Kidney glomerular epithelial cell (primary cell): ENCODE results near the gene C17orf58.
A peak's percentile ranks its signal among the peaks of the same experiment; 100 is the strongest.
"Not testable (repeated sequence)": the region's sequence is repeated elsewhere in the genome, so short reads cannot be mapped to it uniquely, and the experiment has no call there.

Experiments used
- DNase-seq: peaks from one replicate; lab custom pipeline; 2025; lab: John Stamatoyannopoulos, UW

The C17orf58 gene

GRCh38 chr17:68004201-68004600 lies 7.9 kb upstream of the C17orf58 start:
- no peak for DNase-seq

GRCh38 chr17:67999291-67999911 lies 3.1 kb upstream of the C17orf58 start:
- no peak for DNase-seq

GRCh38 chr17:67998466-67998865 lies 2.2 kb upstream of the C17orf58 start:
- no peak for DNase-seq

- no peak for DNase-seq
These were observed 552 bp downstream of the C17orf58 start for GRCh38 chr17:67995570-67996263.

- peak; percentile 70 for DNase-seq
These were observed 1.3 kb downstream of the C17orf58 start for GRCh38 chr17:67994817-67995569.

- no peak for DNase-seq
These were observed 2.3 kb downstream of the C17orf58 start for GRCh38 chr17:67993998-67994361.

GRCh38 chr17:67993153-67993997 lies 2.9 kb downstream of the C17orf58 start:
- peak; percentile 57 for DNase-seq

- peak; percentile 37 for DNase-seq
These were observed 3.6 kb downstream of the C17orf58 start for GRCh38 chr17:67992548-67993152.

- DNase-seq: no peak
These were observed 5.4 kb downstream of the C17orf58 start for GRCh38 chr17:67990909-67991308.

GRCh38 chr17:67983383-67983688 lies 12.9 kb downstream of the C17orf58 start:
- no peak for DNase-seq

- no peak for DNase-seq
These were observed 13.4 kb downstream of the C17orf58 start for GRCh38 chr17:67982686-67983382.

GRCh38 chr17:67982034-67982640 lies 14.1 kb downstream of the C17orf58 start:
- DNase-seq: no peak

GRCh38 chr17:67980883-67981282 lies 15.4 kb downstream of the C17orf58 start:
- DNase-seq: not testable (repeated sequence)

- no peak for DNase-seq
These were observed 15.8 kb downstream of the C17orf58 start for GRCh38 chr17:67980456-67980855.

GRCh38 chr17:67976306-67976705 lies 20.0 kb downstream of the C17orf58 start:
- DNase-seq: not testable (repeated sequence)

- DNase-seq: no peak
These were observed 21.6 kb downstream of the C17orf58 start for GRCh38 chr17:67974598-67975066.

- DNase-seq: no peak
These were observed 22.1 kb downstream of the C17orf58 start for GRCh38 chr17:67974185-67974584.

- DNase-seq: no peak
These were observed 25.5 kb downstream of the C17orf58 start for GRCh38 chr17:67970783-67971182.

- DNase-seq: peak; percentile 47
These were observed 33.1 kb downstream of the C17orf58 start for GRCh38 chr17:67963145-67963572.

- DNase-seq: not testable (repeated sequence)
These were observed 34.1 kb downstream of the C17orf58 start for GRCh38 chr17:67962156-67962555.

- DNase-seq: not testable (repeated sequence)
These were observed 36.0 kb downstream of the C17orf58 start for GRCh38 chr17:67960276-67960675.
